ENCODE data around the gene LATS1. TPM values are rescaled to one million over a fixed set of nuclear protein-coding genes. Genes with fewer than 3 reads are reported as not detected.

The LATS1 gene
- total RNA-seq, 6 donors from 2014 or later = 23.1 to 34.4 (median 29.9) TPM

GRCh38 chr6:149711711-149712110, 6.2 kb downstream of the LATS1 start:
- Histone ChIP-seq H3K4me3 (no peak overlapping the region), H3K36me3 (peaks cover 0 to 3% (median 0%) of the 10 kb centered on the region in 4 donors), H3K4me1 (peaks cover 26 to 44% (median 38%) of the 10 kb centered on the region in 4 donors), H3K9me3 (no peaks in the 10 kb centered on the region), H3K27ac (no peak overlapping the region), H3K27me3 (no peaks in the 10 kb centered on the region)
- WGBS, 2 donors = 91 to 95% methylated on average over 5 of the region's 5 CpGs
- TF ChIP-seq POLR2A (IDR thresholded peaks at IDR 0.05) (no peak), POLR2AphosphoS5 (IDR thresholded peaks at IDR 0.05) (no peak), CTCF (IDR thresholded peaks at IDR 0.05) (no peak), EP300 (IDR thresholded peaks at IDR 0.05) (no peak)
- DNase-seq (no peak), ATAC-seq (ENCODE audit: low FRiP score in 2 of 2) (no peak)

- ATAC-seq (ENCODE audit: low FRiP score in 2 of 2) (no peak), DNase-seq (no peak)
- Histone ChIP-seq H3K4me3 (no peak overlapping the region), H3K36me3 (peaks cover 0 to 29% (median 4%) of the 10 kb centered on the region in 4 donors), H3K27me3 (no peaks in the 10 kb centered on the region), H3K27ac (no peak overlapping the region), H3K4me1 (peaks cover 8 to 19% (median 14%) of the 10 kb centered on the region in 4 donors), H3K9me3 (no peaks in the 10 kb centered on the region)
- WGBS, 2 donors = 75 to 86% methylated on average over 7 of the region's 7 CpGs
- no peak for TF ChIP-seq EP300 (IDR thresholded peaks at IDR 0.05)
- TF ChIP-seq CTCF (IDR thresholded peaks at IDR 0.05) = no peak
- TF ChIP-seq POLR2AphosphoS5 (IDR thresholded peaks at IDR 0.05) = no peak
- TF ChIP-seq POLR2A (IDR thresholded peaks at IDR 0.05) = no peak
Observed at GRCh38 chr6:149701714-149702113, 16.2 kb downstream of the LATS1 start.

GRCh38 chr6:149699150-149699549, 18.8 kb downstream of the LATS1 start:
- WGBS, 2 donors = 95 to 96% methylated on average over 2 of the region's 2 CpGs
- TF ChIP-seq CTCF (IDR thresholded peaks at IDR 0.05) (no peak), POLR2AphosphoS5 (IDR thresholded peaks at IDR 0.05) (no peak), EP300 (IDR thresholded peaks at IDR 0.05) (no peak), POLR2A (IDR thresholded peaks at IDR 0.05) (no peak)
- H3K36me3 ChIP-seq = peaks cover 0 to 43% (median 8%) of the 10 kb centered on the region in 4 donors
- H3K9me3 ChIP-seq = no peaks in the 10 kb centered on the region
- peaks cover 7 to 19% (median 9%) of the 10 kb centered on the region in 4 donors for H3K4me1 ChIP-seq
- DNase-seq (no peak), ATAC-seq (ENCODE audit: low FRiP score in 2 of 2) (no peak)
- no peaks in the 10 kb centered on the region for H3K27me3 ChIP-seq
- H3K27ac ChIP-seq = no peak overlapping the region
- no peak overlapping the region for H3K4me3 ChIP-seq

DNA sequence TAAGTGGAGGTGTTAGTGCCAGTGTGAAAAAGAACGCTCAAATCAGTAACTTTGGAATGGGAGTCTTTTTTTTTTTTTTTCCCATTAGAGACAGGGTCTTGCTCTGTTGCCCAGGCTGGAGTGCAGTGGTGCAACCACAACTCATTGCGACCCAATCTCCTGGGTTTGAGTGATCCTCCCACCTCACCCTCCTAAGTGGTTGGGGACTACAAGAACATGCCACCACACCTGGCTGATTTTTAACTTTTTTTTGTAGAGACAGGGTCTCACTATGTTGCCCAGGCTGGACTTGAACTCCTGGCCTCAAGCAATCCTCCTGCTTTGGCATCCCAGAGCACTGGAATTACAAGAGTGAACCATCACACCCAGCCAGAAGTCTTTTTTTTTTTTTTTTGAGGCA, 19.7 kb downstream of the LATS1 start:
- Histone ChIP-seq H3K36me3 (peaks cover 0 to 48% (median 15%) of the 10 kb centered on the region in 4 donors), H3K27me3 (no peaks in the 10 kb centered on the region), H3K9me3 (no peaks in the 10 kb centered on the region), H3K4me3 (no peak overlapping the region), H3K27ac (no peak overlapping the region), H3K4me1 (peaks cover 7 to 19% (median 8%) of the 10 kb centered on the region in 4 donors)
- 93 to 98% methylated on average over 2 of the region's 2 CpGs for WGBS, 2 donors
- DNase-seq = no peak
- ATAC-seq (ENCODE audit: low FRiP score in 2 of 2) = no peak
- no peak for TF ChIP-seq POLR2AphosphoS5 (IDR thresholded peaks at IDR 0.05)
- TF ChIP-seq POLR2A (IDR thresholded peaks at IDR 0.05) = no peak
- no peak for TF ChIP-seq EP300 (IDR thresholded peaks at IDR 0.05)
- TF ChIP-seq CTCF (IDR thresholded peaks at IDR 0.05) = no peak

DNA sequence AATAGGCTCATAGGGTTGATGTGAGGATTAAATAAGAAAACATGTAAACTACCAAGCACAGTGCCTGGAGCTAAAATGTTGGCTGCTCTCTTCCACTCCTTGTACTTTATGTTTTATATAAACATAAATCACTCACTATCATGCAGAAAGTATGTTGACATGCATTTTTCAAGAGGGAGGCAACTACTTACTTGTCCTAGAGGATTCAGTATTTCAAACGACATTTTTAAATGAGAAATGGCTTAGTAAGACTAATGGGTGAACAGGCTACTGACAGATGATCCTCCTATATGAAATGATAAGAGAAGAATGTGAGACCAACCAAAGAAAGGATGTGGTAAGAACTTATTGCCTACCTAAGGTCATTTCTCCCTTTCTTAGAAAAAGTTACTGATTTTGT, 21.0 kb downstream of the LATS1 start:
- DNase-seq (no peak), ATAC-seq (ENCODE audit: low FRiP score in 2 of 2) (no peak)
- peaks cover 6 to 16% (median 8%) of the 10 kb centered on the region in 4 donors for H3K4me1 ChIP-seq
- TF ChIP-seq POLR2A (IDR thresholded peaks at IDR 0.05) = no peak
- TF ChIP-seq CTCF (IDR thresholded peaks at IDR 0.05) = no peak
- TF ChIP-seq POLR2AphosphoS5 (IDR thresholded peaks at IDR 0.05) = no peak
- TF ChIP-seq EP300 (IDR thresholded peaks at IDR 0.05) = no peak
- H3K9me3 ChIP-seq = no peaks in the 10 kb centered on the region
- H3K27ac ChIP-seq = no peak overlapping the region
- H3K27me3 ChIP-seq = no peaks in the 10 kb centered on the region
- no peak overlapping the region for H3K4me3 ChIP-seq
- peaks cover 0 to 60% (median 20%) of the 10 kb centered on the region in 4 donors for H3K36me3 ChIP-seq
- WGBS, 2 donors = 42 to 59% methylated on average over 1 of the region's 1 CpG

Data from upper lobe of left lung (tissue), 6 donors.